Kidney (tissue), 14 donors: ENCODE results near the gene NDUFS6. TPM values are rescaled to one million over a fixed set of nuclear protein-coding genes. Genes with fewer than 3 reads are reported as not detected.

Experiments used
- DNase-seq, 5 donors: peaks; one replicate each; pipeline ENCODE4 v3.0.0-alpha.2; 2013 to 2020
- FAIRE-seq: peaks from 2 replicates; lab custom pipeline; 2012; peaks lifted over from hg19 to GRCh38; lab: Jason Lieb, UNC
- H3K27ac ChIP-seq, 2 donors: one replicate each; pipeline ENCODE4 v1.7.0; 2013; ENCODE audit warnings: low read depth in 2 of 2, low read length in 2 of 2, inconsistent platforms in 1 of 2
- H3K27me3 ChIP-seq: one replicate; pipeline ENCODE4 v1.7.1; 2013; ENCODE audit warnings: low read length, inconsistent platforms; ENCODE audit not compliant: control insufficient read depth, insufficient read depth
- H3K36me3 ChIP-seq, 3 donors: one replicate each; pipeline versions ENCODE4 v1.7.0 to v1.7.1; 2013; ENCODE audit warnings: low read length in 3 of 3, control low read depth in 1 of 3, inconsistent platforms in 1 of 3; ENCODE audit not compliant: insufficient read depth in 3 of 3, control insufficient read depth in 2 of 3
- H3K4me1 ChIP-seq, 3 donors: one replicate each; pipeline versions ENCODE4 v1.7.0 to v1.7.1; 2013; ENCODE audit warnings: low read length in 3 of 3, inconsistent platforms in 1 of 3, low read depth in 1 of 3; ENCODE audit not compliant: control insufficient read depth in 2 of 3, insufficient read depth in 2 of 3
- H3K4me3 ChIP-seq, 3 donors: one replicate each; pipeline versions ENCODE4 v1.7.0 to v1.8.1; 2013; ENCODE audit warnings: low read length in 3 of 3, control low read depth in 1 of 3, inconsistent platforms in 1 of 3
- H3K9ac ChIP-seq, 3 donors: one replicate each; pipeline versions ENCODE4 v1.7.0 to v1.7.1; 2013; ENCODE audit warnings: low read length in 3 of 3, control low read depth in 1 of 3, inconsistent platforms in 1 of 3
- H3K9me3 ChIP-seq, 3 donors: one replicate each; pipeline versions ENCODE4 v1.7.0 to v1.7.1; 2013; ENCODE audit warnings: low read length in 3 of 3, control low read depth in 1 of 3, inconsistent platforms in 1 of 3; ENCODE audit not compliant: control insufficient read depth in 2 of 3, insufficient read depth in 1 of 3
- intact Hi-C: fragments of 100-400 bp; cut with DNase I; formaldehyde crosslinking; loops from one replicate; pipeline ENCODE4 v1.11.1; 2022
- polyA plus RNA-seq: library from polyadenylated mRNA; stranded (reverse); fragments of 350-450 nt; fragmentation: Illumina TruSeq; extraction: RNeasy Lipid Tissue Mini Kit (QIAGEN cat#74804); gene quantifications from one replicate; pipeline ENCODE4 v1.2.3, GENCODE V29; 2014; ENCODE audit warnings: low read depth, low replicate concordance; ENCODE audit not compliant: insufficient read depth
- total RNA-seq: library from RNA; stranded (reverse); fragmentation: NEBNext Ultra II Directional; extraction: Animal tissue kit (Norgen Biotek cat#: 25700); gene quantifications from one replicate; pipeline ENCODE4 v1.2.1, GENCODE V29; 2021
- TF ChIP-seq, protein P1 (sequence below): IDR thresholded peaks from 3 replicates; pipeline ENCODE4 v1.5.1; 2012; ENCODE audit warnings: mild to moderate bottlenecking, moderate library complexity, borderline replicate concordance; ENCODE audit not compliant: insufficient read depth; ENCODE audit errors: extremely low read depth
- donor health status: control.
- donor health status: control.
- donor health status: control.
- donor health status: control.
- donor health status: control.
- donor health status: DM: yes; HTN: yes; CAD: no.
- donor health status: Normal renal cell carcinoma (clear cell type).

NDUFS6 gene
- total and polyA plus RNA-seq, 2 donors from 2014 or later, result 31.1 to 164 TPM

DNA sequence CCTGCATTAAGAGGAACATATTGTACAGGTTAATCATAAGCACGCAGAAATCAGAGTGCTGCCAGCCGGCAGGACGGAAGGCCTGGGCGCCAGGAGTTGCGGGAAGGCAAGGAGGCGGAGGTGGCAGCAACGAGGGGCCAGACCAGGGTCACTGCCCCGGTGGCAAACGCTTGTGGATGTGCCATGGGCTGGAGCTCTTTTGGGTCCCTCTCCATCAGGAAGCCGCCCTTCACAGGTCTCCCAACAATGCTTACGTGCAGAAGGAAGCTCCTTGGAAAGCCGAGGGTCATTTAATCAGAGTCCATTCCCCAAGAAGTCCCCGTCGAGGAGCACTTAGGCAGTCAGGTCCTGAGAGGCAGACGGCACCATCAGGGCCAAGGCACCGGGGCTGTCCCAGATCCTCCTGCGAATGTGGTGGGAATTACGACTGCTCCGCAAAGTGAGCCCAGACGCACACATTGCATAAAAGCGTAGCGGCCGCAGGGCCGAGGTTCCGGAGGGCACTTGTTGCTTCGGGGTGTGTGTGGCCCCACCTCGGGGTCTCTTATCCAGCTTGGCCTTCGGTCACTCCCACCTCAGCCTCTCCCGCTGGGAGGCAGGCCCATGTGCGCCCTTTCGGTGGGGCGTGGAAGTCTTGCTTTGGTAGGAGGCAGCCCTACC is 22.1 kb upstream of the NDUFS6 start:
- Histone ChIP-seq H3K4me3 (no peak overlapping the region), H3K27ac (peak overlapping the region in 1 of 2 donors; percentile 32), H3K4me1 (peaks cover 0 to 5% (median 4%) of the 10 kb centered on the region in 3 donors), H3K36me3 (no peaks in the 10 kb centered on the region), H3K27me3 (no peaks in the 10 kb centered on the region), H3K9ac (no peak overlapping the region), H3K9me3 (no peaks in the 10 kb centered on the region)
- intact Hi-C loops, result no loop called here
- DNase-seq (peak in 1 of 5 donors; percentile 39), FAIRE-seq (no peak)
- TF ChIP-seq, protein P1, sequence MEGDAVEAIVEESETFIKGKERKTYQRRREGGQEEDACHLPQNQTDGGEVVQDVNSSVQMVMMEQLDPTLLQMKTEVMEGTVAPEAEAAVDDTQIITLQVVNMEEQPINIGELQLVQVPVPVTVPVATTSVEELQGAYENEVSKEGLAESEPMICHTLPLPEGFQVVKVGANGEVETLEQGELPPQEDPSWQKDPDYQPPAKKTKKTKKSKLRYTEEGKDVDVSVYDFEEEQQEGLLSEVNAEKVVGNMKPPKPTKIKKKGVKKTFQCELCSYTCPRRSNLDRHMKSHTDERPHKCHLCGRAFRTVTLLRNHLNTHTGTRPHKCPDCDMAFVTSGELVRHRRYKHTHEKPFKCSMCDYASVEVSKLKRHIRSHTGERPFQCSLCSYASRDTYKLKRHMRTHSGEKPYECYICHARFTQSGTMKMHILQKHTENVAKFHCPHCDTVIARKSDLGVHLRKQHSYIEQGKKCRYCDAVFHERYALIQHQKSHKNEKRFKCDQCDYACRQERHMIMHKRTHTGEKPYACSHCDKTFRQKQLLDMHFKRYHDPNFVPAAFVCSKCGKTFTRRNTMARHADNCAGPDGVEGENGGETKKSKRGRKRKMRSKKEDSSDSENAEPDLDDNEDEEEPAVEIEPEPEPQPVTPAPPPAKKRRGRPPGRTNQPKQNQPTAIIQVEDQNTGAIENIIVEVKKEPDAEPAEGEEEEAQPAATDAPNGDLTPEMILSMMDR, result no peak

DNA sequence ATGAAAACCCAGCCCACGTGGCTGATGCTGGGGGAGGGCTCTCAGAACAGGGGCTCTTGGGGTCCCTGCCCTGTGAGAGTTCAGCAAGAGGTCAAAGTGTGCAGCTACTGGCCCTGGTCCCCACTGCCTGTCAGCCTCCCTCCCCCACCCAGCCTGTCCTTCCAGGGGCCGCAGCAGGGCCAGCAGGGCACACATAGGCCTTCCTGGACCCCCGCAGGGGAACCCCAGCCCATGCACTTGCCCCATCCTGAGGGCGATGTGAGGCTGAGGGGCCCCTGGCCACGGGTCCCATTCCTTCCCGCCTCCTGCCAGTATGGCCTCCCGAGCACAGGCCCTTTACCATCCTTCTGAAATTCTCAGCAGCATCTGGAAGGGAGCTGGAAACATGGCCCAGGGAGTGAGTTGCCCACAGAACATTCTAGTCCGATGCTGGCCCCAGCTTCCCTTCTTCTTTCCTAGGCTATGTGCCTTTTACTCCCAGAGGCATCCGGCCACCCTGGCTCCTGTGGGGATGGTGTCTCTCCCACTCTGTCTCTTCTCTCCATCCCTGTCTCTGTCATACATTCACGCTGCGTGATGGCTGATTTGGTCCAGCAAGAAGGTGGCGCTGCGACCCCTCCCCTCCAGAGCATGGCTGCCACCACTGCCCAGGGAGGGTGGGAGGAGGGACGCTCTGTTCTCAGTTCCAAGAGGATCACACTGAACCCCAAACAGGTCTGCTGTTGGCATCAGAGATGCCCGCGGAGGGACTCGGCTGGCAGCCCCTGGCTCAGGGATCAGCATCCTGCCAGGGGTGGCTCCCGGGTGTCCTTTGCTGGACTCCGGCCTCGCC is 21.2 kb upstream of the NDUFS6 start:
- DNase-seq, result peak in 1 of 5 donors; percentile 31
- no peaks in the 10 kb centered on the region for H3K36me3 ChIP-seq
- FAIRE-seq, result no peak
- TF ChIP-seq, protein P1, result no peak
- no peak overlapping the region for H3K4me3 ChIP-seq
- no peaks in the 10 kb centered on the region for H3K27me3 ChIP-seq
- H3K4me1 ChIP-seq, result peaks cover 0 to 5% (median 4%) of the 10 kb centered on the region in 3 donors
- no peak overlapping the region for H3K9ac ChIP-seq
- no peaks in the 10 kb centered on the region for H3K9me3 ChIP-seq
- intact Hi-C loops, result no loop called here
- H3K27ac ChIP-seq, result no peak overlapping the region

DNA sequence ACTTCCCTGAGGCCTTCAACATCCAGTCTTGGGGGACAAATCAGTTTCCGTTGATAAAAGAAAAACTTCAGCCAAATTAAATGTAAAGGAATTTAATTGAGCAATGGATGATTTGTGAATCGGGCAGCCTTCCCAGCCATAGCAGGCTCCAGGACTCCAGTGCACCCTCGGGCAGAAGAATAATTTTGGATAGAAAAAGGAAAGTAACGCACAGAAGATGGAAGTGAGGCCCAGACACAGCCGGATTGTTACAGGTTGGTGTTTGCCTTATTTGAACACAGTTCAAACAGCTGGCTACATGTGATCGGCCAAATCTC is 20.6 kb upstream of the NDUFS6 start:
- Histone ChIP-seq H3K36me3 (no peaks in the 10 kb centered on the region), H3K4me3 (no peak overlapping the region), H3K27ac (no peak overlapping the region), H3K27me3 (no peaks in the 10 kb centered on the region), H3K4me1 (peaks cover 0 to 5% (median 4%) of the 10 kb centered on the region in 3 donors), H3K9ac (no peak overlapping the region), H3K9me3 (no peaks in the 10 kb centered on the region)
- DNase-seq (no peak), FAIRE-seq (no peak)
- intact Hi-C loops, result no loop called here
- TF ChIP-seq, protein P1, result no peak
